ENCODE measurements around the gene VPS4A.

DNA sequence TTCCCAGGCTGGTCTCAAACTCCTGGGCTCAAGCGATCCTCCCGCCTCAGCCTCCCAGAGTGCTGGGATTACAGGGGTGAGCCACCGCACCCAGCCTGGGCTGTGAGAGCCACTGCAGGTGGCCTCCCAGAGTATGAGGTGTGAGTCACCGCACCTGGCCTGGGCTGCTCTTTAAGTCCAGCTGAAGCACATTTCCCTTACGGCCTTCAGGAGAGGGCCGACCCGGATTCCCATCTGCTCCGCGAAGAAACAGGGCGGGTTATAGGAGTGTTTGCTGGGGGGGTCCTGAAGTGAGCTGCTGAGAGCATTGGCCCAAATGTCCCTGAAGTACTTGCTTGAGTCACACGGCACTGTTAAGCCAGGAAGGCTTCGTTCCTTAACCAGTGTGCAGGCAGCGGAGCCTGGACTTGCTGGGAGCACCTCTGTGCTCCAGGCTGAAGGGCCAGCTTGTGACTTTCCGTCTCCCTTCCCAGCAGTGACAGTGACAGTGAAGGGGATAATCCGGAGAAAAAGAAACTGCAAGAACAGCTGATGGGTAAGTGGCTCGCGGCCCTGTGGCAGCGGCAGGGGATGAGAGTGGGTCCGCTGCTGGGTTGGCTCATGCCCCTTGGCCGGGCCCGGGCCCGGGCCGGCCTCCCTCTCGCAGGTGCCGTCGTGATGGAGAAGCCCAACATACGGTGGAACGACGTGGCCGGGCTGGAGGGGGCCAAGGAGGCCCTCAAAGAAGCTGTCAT lies 7.2 kb downstream of the VPS4A start:
- TF ChIP-seq POLR2A (IDR thresholded peaks at IDR 0.05; ENCODE audit: low read depth): no peak
- TF ChIP-seq, protein P1, sequence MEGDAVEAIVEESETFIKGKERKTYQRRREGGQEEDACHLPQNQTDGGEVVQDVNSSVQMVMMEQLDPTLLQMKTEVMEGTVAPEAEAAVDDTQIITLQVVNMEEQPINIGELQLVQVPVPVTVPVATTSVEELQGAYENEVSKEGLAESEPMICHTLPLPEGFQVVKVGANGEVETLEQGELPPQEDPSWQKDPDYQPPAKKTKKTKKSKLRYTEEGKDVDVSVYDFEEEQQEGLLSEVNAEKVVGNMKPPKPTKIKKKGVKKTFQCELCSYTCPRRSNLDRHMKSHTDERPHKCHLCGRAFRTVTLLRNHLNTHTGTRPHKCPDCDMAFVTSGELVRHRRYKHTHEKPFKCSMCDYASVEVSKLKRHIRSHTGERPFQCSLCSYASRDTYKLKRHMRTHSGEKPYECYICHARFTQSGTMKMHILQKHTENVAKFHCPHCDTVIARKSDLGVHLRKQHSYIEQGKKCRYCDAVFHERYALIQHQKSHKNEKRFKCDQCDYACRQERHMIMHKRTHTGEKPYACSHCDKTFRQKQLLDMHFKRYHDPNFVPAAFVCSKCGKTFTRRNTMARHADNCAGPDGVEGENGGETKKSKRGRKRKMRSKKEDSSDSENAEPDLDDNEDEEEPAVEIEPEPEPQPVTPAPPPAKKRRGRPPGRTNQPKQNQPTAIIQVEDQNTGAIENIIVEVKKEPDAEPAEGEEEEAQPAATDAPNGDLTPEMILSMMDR (IDR thresholded peaks at IDR 0.05): no peak
- no peak for TF ChIP-seq EP300 (IDR thresholded peaks at IDR 0.05)
- TF ChIP-seq POLR2AphosphoS5 (IDR thresholded peaks at IDR 0.05): no peak

Data from esophagus muscularis mucosa (tissue), 4 donors.